Limb (tissue), 2 donors: ENCODE data around the gene STOM.

Experiments
- DNase-seq, 2 donors: peaks; one replicate each; pipeline ENCODE4 v3.0.0-alpha.2; 2016; ENCODE audit errors: extremely low spot score in 2 of 2

The STOM gene

GRCh38 chr9:121371495-121372061, 1.5 kb upstream of the STOM start:
- DNase-seq: no peak

DNA sequence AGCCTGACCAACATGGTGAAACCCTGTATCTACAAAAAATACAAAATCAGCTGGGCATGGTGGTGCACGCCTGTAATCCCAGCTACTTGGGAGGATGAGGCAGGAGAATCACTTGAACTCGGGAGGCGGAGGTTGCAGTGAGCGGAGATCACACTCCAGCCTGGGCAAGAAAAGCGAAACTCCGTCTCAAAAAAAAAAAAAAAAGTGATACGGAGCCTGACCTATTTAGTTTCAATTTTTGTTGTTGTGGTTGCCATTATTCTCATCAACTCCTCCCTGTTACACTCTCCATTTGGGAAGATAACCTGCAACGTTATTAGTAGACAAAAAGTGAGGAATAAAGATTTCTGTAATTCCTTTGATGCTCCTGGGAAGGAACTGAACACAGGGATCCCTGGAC, 1.3 kb downstream of the STOM start:
- DNase-seq: no peak

DNA sequence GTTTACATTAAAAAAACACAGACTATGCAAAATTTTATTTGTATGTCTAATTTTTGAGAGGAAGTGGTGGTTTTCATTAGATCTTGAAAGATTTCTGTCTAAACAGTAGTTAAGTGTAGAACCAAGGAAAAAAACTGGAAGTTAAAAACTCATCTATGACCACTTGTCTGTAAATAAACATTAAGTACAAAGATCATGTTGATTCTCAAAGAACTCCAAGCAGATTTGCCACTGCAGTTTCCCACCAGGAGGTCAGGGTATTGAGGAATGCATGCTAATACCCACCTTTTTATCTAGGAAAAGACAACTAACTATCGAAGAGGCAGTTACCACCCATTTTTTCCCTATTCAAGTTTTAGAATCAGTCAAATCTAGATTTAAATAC, 1.9 kb downstream of the STOM start:
- no peak for DNase-seq

DNA sequence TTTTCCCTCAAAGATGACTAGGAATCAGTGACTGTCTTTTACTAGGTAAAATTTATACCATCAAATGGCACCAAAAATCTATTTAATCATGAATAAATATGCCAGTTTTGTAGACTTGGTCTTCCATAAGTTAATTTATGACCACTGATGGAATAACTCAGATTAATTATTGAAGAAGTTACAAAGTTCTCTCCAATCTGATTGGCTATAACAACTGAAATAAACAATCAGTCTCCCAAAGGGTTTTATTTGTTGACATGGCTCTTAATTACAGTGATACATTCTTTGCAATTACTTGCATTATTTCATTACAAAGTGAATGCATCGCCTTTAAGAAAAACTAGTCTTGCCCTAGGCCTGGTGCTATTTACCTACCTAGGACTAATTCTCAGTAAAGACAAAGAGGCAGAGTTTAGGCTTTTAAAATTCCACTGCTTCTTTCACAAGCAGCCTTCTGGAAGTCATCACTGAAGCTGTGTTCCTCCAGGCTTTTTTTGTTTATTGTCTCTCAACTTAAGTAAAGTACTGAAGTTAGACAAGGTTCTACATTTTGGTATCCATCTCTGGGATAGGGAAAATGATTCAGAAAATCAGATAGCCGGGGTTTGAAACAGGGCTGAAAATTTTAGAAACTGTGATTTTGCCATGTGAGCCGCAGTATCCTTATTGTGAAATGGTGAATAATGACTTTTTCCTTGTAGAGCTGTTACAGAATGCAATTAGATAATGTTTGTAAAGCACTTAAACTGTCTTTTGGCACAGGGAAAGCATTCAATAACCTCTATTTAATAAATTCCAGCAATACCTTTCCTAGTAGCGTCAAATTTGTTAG, 2.5 kb downstream of the STOM start:
- no peak for DNase-seq

- no peak for DNase-seq
These were observed 3.3 kb downstream of the STOM start for GRCh38 chr9:121366611-121367192.

GRCh38 chr9:121365564-121365963, 4.5 kb downstream of the STOM start:
- no peak for DNase-seq

- no peak for DNase-seq
These were observed 5.2 kb downstream of the STOM start for GRCh38 chr9:121364886-121365285.

GRCh38 chr9:121364077-121364476, 6.0 kb downstream of the STOM start:
- DNase-seq: no peak

- DNase-seq: no peak
These were observed 6.5 kb downstream of the STOM start for GRCh38 chr9:121363622-121363961.

DNA sequence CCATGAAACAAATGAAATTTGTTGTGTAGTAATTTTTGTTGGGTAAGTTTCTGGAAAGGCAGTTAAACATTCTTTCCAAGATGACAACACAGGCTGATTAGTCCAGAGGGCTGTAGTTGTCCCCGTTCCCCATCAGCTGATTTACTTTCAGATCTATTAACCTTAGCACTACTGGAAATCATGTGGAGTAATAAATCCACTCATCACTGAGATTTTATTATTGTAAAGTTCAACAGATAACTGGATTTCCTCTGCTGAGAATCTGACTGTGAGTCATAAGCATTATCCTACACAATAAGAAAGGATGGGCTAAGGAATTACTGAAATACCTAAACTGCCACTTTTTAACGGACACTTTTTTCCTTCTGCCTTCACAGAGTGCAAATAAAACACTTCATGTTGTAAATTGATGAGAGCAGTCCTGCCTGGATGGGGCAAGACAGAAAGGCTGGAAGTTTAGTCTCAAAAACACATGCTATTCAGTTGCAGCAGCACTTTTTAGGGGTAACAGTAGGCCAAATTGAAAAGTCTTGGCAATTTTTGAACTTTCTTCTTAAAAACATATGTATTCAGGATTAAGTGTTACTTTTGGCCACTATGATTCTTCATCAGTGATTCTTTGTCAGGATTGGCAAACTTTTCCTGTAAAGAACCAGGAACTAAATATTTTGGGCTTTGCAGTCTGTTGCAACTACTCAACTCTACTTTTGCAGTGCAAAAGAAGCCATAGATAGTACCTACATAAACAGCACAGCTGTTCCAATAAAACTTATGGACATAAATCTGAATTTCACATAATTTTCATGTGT, 7.0 kb downstream of the STOM start:
- DNase-seq: peak in 1 of 2 donors; percentile 56

GRCh38 chr9:121360601-121361374, 9.3 kb downstream of the STOM start:
- DNase-seq: peak in 1 of 2 donors; percentile 74

DNA sequence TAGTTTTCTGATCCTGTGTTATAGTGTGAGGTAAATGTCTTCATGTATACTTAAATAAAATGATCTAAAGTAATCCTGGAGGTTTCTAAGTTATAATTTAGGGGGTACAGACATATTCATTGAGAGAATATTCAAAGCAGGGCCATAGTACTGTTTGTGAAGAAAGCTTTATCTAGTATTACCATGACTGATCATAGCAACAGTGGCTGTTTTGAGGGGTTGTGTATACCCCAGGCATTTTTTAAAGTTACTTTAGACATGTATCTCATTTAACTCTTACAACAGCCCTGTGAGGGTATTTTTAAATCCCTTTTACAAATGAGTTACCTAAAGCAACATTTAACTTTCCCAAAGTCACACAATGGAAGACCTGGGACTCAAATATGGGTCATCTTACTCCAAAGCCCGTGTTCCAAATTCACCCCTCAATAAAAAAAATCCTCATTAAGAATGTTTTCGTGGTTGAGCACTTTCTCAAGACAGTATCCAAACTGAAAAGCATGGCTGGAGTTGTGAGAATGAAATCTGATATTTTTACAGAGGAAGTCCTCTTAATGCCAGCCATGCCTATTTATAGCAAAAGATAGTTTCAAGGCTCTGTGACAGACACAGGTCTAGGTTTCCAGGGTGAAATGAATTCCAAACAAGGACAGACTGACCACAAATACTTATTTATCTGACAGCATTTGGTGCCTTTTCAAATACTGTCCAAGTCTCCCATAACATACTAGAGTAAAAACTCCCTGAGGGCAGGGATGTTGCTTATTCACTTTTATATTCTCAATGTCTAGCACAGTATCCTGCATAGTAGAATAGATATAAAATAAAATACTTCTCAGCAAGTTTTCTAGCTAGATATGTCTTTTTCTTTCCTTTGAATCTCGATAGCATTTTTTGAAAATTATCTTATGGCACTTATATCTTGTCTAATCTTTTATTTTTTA, 10.4 kb downstream of the STOM start:
- DNase-seq: no peak

DNA sequence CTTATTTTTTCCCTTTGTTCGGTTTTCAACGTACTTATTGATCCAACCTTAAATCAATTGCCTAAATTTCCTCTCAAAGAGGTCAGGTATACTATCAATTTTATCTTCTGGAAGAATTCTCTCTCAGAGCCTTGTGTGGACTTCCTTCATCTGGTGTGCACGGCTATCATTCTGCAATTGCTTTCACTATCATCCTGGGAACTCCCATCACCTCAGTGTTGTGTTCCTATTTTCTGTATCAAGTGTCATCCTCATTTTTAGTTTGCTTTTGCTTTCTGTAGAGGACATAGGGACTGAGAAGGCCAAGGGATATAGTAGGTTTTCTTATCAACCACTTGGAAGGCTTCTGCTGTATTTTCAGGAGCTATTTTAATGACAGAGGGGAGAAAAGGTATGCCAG, 11.3 kb downstream of the STOM start:
- no peak for DNase-seq

GRCh38 chr9:121357011-121357410, 13.0 kb downstream of the STOM start:
- DNase-seq: no peak

GRCh38 chr9:121354762-121355161, 15.3 kb downstream of the STOM start:
- DNase-seq: no peak

DNA sequence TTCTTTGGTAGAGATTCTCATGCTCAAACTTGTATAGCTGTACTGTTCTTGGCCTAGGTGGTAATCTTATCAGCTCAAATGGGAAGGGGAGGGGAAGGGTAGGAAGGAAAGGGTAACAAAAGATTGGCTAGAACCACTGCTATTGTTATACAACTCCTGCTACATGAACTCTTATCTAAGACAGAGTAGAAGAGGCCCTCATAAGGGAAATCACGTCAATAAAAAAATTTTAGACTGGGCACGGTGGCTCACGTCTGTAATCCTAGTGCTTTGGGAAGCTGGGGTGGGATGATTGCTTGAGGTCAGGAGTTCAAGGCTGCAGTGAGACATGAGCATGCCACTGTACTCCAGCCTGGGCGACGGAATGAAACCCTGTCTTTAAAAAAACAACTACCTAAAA, 15.9 kb downstream of the STOM start:
- DNase-seq: no peak

DNA sequence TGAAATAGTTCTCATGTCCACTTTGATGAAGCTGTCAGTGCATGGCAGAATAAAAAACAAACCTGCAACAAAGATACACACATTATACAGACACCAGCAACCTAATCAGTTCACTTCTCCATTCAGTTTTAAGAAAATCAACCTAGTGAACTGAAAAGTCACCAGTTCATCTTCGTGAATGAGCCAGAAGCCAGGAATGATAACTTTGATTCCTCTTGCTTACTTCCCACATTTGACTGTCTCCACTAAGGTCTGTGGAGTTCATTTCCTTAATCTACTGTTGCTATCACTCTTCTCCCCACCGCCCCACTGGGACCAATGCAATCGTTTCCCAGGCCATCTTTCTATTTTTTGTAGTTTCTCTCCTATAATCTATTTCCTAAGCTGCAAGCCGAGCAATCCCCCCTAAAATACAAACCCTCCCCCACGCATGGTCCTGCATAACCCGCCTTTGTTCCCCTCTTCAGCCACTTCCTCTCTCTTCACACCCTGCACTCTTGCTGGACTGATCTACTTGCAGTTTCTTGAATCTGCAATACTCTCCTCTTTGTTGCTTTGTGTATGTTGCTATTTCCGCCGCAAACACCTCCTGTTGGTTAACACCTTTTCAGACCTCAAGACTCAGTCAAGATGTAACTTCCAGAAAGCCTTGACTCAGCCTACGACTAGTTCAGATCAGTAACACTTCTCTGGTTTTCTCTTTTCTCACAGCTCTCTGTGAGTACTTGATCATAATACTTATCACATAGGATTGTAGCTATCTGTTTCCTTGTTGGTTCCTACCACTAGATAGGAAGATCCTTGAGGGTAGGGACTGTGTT, 16.6 kb downstream of the STOM start:
- no peak for DNase-seq

DNA sequence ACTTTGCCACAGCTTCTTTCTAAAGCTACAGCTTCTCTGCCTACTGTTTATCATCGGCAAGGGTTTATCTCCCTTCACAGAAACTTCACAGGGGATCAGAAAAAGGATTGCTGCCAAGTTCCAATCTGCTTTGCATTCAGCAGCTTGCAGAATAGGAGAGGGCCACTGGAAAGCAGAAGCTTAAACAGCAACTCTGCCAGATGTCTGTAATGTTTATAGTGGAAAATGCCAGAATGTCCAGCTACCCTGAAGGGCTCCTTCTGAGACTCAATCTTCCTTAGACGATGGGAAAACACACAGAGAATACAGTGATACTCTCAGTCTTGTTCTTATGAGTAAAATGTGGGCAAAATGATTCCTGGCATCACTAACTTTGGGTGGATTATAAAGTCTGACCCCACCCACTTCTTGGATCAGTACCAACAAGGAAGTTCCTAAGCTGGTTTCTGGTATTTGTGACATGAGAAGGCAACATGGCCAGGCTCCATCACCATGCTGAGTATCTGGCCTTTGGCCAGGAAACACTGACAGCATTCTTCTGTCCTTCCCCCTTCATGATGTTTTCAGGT, 19.0 kb downstream of the STOM start:
- peak; percentile 84 to 94 for DNase-seq

GRCh38 chr9:121350036-121350435, 20.0 kb downstream of the STOM start:
- no peak for DNase-seq
